HG03378 (cell line): Measurements from ENCODE around the gene GRIN3B.

Experiments used
- ATAC-seq: cut with Tn5 transposase; IDR thresholded peaks from one replicate; pipeline ENCODE4 v1.9.1; 2021; ENCODE audit warnings: mild to moderate bottlenecking, moderate library complexity; ENCODE audit not compliant: unreplicated experiment

Gene GRIN3B

DNA sequence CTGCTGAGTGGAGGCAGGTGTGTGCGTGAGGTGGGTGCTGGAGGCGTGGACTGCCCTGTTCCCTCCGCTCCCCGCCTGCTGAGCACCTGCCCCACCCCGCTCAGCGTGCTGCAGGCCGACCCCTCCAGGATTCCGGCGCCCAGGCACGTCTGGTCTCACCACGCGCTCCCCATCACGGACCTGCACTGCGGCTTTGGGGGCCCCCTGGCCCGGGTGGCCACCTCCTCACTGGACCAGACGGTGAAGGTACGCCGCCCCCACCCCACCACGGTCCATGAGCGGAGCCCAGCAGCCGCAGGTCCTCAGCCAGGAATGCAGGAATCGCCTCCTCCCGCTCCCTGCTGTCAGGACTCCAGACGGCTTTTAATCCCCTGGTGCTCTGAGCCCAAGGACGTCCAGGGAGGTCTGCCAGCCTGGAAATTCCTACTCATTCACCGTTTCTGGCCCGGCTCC, 10.1 kb upstream of the GRIN3B start:
- ATAC-seq = no peak

DNA sequence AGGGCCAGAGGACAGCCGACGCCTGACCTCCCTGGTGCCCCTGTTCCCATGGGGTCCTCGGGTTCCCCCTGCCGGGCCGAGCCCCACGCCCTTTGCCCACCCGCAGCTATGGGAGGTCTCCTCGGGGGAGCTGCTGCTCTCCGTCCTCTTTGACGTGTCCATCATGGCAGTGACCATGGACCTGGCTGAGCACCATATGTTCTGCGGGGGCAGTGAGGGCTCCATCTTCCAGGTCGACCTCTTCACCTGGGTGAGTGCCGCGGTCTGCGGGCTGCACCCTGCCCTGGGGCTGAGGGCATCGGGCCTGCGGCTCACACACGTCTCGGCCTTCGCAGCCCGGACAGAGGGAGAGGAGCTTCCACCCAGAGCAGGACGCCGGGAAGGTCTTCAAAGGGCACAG, 9.5 kb upstream of the GRIN3B start:
- ATAC-seq = no peak

- no peak for ATAC-seq
Observed at GRCh38 chr19:991174-991931, 8.9 kb upstream of the GRIN3B start.

DNA sequence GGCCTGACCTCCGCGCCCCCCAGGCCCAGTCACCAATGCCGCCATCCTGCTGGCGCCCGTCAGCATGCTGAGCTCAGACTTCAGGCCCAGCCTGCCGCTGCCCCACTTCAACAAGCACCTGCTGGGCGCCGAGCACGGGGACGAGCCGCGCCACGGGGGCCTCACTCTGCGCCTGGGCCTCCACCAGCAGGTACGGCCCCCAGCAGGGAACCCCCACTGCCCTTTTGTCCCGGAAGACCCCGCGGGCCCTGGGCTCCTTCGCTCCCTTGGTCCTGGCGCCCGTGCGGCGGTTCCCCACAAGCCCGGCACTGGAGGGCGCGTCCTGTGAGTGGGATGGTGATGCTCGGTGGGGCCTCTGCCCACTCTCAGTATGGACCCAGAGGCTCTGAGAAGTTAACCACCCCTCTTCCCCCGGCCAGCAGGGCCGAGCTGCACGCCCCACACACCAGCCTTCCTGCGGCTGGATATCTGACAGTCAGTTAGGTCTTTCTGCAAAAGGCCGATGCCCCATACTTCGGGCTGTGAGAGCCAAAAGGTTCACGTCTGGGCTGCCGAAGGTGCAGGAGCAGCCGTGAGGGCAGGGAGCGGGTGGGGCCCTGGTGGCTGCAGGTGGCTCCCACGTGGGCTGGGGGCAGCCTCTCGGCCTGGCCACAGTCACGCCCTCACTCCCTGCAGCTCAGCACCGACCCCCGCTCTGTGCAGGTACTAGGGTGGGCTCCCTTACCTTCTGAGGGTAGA, 8.1 kb upstream of the GRIN3B start:
- no peak for ATAC-seq

DNA sequence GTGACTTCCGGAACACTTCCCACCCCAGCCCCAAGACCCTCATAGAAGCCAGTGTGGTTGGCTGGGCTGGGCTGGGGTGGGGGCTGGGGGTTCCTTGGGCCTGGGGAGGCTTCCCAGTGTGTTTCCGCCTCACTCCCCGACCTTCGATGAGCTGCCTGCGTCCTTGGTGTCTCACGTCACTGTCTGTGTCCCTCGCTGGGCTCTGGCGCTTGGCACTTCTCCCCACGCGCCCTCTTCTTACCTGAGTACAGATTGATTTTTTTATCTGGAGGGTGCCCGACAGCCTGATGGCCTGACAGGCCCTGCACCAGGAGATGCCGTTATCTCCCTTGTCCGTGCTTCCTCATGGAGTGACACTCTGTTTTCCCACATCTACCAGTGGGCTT, 7.6 kb upstream of the GRIN3B start:
- ATAC-seq = no peak

DNA sequence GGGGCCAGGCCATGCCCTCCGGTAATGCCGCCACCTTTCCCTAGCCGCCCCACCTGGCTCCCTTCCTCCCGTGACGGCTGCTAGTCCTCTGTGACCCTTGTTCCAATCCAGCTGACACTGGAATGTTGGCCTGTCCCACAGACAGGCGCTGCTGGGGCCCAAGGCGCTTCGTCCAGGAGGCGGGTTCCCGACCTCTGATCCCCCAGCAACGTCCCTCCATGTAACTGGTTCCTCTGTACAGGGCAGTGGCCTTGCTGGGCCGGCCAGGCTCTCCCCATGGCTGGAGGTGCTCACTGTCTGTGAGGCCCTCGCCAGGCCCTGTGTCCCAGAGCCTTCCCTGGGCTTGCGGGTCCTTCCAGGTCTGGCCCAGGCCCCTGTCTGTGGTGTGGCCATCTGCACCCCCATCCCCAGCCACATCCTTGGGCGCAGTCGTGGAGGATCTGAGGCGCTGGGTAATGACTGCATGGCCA, 6.8 kb upstream of the GRIN3B start:
- no peak for ATAC-seq

GRCh38 chr19:993831-994393, 6.3 kb upstream of the GRIN3B start:
- ATAC-seq = no peak

GRCh38 chr19:994516-994915, 5.7 kb upstream of the GRIN3B start:
- ATAC-seq = no peak

GRCh38 chr19:995051-995827, 5.0 kb upstream of the GRIN3B start:
- ATAC-seq = no peak

- no peak for ATAC-seq
Observed at GRCh38 chr19:996051-996838, 4.0 kb upstream of the GRIN3B start.

DNA sequence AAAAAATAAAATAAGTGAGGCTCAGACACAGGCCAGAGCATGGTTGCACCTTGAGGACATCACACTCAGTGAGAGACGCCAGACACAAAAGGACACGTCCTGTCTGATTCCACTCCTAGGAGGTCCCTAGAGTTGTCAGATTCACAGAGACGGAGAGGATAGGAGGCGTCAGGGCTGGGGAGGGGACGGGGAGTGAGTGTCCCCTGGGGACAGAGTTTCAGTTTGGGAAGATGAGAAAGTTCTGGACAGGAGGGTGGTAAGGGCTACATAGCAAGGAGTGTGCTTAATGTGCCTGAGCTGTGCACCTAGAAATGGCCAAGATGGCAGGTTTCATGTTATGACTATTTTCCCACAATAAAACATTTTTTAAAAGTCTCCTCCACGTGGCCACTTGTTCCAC, 2.2 kb upstream of the GRIN3B start:
- no peak for ATAC-seq

DNA sequence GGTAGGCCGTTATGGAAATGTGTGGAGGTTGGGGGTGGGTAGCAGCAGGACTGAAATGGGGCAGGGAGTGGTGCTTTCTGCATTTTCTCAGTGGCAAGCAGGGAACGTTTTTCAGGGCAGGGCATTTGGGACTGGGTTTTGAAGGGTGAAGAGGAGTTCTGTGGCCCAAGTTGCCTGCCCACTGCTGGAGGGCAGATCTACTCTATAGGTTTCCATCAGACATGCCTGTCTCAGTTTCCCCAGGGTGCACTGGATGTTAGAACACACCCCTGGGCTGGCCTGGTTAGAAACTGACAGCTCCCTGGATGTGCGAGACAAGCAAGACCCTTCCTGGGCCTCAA, 870 bp upstream of the GRIN3B start:
- no peak for ATAC-seq

DNA sequence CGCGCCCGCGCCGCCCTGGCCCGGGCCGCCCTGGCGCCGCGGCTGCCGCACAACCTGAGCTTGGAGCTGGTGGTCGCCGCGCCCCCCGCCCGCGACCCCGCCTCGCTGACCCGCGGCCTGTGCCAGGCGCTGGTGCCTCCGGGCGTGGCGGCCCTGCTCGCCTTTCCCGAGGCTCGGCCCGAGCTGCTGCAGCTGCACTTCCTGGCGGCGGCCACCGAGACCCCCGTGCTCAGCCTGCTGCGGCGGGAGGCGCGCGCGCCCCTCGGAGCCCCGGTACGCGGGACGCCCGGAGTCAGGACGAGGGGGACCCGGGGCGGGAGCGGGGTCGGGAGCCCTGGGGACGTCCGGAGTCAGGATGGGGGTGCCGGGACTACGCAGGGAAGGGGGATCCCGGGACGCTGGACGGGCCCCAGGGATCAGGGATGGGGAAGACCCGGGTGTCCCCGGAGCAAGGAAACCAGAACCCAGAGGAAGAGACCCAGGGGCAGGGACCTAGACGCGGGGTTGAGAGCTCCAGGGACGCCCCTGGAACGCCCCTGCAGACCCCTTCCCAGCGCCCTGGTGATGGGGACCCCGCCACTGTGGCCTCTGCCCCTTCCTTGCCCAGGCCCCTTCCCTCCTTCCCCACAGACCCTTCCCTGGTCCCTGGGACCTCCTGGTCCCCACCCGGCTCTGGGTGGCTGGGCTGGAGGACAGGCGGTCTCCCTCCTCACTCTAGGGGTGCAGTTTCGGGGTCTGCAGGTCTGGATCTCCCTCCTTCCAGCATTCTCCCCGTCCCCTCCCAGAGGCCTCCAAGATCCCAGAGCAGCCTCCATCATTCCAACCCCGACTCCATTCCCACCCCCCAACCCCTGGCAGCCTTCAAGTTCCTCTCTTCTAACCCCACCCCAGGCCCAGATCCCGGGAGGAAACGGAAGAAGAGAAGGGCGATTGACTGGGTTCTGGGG, 645 bp downstream of the GRIN3B start:
- ATAC-seq = no peak

DNA sequence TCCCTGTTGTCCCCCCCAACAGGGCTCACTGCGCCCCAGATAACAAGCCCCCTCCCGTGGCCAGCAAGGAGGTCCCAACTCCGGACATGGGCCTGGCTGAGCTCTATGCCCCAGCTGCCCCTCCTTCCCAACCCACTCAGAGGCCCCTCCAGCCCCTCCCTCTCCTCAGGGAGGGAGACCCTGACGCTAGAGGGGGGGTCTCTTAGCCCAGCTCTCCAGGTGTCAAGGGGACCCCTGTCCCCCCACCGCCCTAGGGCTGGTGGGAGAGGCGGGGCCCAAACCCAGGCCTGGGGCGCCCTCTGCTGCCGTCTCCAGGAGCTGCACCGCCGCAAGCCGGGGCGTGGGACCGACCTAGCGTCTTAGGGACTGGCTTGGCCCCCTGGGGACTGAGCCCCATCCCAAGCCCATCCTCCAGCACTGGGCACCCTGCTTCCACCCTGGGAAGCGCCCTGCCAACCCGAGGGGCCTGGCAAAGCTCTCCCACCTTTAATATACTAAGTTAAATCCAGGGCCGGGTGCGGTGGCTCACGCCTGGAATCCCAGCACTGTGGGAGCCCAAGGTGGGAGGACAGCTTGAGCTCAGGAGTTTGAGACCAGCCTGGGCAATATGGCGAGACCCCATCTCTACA, 1.4 kb downstream of the GRIN3B start:
- ATAC-seq = no peak

DNA sequence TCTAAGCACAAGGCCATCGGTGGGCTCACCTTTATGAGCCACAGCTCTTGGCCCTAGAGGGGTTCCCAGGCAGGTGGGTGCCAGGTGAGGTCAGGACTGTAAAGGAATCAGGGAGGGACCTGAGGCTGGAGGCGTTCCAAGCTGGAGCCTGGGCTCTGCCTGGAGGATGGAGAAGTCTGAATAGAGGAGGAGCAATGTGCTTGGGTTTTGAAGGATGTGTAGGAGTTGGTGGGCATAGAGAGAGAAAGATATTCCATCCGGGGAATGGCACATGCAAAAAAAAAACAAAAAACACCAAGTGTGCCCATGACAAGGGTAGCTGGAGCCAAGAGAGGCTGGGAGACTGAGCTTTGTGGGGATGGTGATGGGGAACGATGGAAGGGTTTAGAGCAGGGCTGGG, 2.4 kb downstream of the GRIN3B start:
- ATAC-seq = no peak

DNA sequence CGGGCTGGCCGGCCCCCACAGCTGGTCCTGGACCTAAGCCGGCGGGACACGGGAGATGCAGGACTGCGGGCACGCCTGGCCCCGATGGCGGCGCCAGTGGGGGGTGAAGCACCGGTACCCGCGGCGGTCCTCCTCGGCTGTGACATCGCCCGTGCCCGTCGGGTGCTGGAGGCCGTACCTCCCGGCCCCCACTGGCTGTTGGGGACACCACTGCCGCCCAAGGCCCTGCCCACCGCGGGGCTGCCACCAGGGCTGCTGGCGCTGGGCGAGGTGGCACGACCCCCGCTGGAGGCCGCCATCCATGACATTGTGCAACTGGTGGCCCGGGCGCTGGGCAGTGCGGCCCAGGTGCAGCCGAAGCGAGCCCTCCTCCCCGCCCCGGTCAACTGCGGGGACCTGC, 3.1 kb downstream of the GRIN3B start:
- no peak for ATAC-seq

DNA sequence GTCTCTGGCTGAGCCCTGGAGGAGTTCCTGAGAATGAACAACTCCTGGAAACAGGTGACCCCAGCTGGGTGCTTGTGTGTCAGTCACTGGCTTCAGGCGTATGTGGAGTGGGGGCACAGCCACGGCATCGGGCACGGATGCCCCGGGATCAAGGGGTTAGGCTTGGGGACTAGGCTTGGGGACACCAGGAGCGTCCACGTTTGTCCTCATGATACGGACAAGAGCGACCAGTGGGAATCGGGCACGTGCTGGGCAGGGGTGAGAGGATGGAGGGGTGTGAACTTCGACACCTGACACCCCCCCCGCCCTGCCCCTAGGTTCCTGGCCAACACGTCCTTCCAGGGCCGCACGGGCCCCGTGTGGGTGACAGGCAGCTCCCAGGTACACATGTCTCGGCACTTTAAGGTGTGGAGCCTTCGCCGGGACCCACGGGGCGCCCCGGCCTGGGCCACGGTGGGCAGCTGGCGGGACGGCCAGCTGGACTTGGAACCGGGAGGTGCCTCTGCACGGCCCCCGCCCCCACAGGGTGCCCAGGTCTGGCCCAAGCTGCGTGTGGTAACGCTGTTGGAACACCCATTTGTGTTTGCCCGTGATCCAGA, 4.1 kb downstream of the GRIN3B start:
- no peak for ATAC-seq

DNA sequence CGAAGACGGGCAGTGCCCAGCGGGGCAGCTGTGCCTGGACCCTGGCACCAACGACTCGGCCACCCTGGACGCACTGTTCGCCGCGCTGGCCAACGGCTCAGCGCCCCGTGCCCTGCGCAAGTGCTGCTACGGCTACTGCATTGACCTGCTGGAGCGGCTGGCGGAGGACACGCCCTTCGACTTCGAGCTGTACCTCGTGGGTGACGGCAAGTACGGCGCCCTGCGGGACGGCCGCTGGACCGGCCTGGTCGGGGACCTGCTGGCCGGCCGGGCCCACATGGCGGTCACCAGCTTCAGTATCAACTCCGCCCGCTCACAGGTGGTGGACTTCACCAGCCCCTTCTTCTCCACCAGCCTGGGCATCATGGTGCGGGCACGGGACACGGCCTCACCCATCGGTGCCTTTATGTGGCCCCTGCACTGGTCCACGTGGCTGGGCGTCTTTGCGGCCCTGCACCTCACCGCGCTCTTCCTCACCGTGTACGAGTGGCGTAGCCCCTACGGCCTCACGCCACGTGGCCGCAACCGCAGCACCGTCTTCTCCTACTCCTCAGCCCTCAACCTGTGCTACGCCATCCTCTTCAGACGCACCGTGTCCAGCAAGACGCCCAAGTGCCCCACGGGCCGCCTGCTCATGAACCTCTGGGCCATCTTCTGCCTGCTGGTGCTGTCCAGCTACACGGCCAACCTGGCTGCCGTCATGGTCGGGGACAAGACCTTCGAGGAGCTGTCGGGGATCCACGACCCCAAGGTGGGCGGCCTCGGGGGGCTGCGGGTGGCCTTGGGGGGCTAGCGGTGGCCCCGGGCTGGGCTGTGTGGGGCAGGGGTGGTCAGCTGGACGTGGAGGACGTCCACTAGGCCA, 4.8 kb downstream of the GRIN3B start:
- ATAC-seq = no peak
